GM12873 (cell line): Measurements from ENCODE around the gene INPP5F.

Source experiments
- TF ChIP-seq, protein P1 (sequence below): IDR thresholded peaks from 2 replicates; pipeline ENCODE4 v1.5.1; 2012; ENCODE audit warnings: low read depth, mild to moderate bottlenecking, moderate library complexity, low read length, control low read depth; ENCODE audit not compliant: insufficient read depth; ENCODE audit errors: missing control alignments

INPP5F gene

DNA sequence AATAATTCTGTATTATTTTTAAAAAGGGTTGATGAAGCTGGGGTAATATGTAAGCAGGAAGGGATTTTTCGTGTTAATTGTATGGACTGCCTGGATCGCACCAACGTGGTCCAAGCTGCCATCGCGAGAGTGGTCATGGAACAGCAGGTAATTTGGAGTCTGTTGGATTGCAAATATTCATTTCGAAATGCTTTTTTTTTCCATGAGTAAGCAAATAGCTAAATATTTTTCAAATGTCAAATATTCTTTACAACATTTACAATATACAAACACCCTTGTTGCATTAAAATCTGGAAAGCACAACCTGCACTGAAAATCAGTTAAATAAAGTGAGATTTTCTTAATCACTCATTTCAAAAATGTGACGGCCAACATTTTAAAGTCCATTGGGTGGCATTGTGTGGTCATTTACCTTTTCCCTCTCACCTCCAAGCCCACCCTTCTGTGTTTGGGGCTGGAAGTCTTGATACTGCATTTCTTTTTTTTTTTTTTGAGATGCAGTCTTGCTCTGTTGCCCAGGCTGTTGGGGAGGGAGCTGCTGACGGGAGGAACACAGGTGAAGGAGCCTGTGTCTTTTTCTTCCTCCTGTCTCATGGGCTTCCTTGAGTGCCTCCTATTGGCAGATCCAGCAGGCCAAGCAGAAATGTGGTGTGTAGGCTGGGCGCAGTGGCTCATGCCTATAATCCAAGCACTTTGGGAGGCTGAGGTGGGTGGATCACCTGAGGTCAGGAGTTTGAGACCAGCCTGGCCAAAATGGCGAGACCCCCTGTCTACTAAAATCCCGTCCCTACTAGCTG, 80.7 kb downstream of the INPP5F start:
- TF ChIP-seq, protein P1, sequence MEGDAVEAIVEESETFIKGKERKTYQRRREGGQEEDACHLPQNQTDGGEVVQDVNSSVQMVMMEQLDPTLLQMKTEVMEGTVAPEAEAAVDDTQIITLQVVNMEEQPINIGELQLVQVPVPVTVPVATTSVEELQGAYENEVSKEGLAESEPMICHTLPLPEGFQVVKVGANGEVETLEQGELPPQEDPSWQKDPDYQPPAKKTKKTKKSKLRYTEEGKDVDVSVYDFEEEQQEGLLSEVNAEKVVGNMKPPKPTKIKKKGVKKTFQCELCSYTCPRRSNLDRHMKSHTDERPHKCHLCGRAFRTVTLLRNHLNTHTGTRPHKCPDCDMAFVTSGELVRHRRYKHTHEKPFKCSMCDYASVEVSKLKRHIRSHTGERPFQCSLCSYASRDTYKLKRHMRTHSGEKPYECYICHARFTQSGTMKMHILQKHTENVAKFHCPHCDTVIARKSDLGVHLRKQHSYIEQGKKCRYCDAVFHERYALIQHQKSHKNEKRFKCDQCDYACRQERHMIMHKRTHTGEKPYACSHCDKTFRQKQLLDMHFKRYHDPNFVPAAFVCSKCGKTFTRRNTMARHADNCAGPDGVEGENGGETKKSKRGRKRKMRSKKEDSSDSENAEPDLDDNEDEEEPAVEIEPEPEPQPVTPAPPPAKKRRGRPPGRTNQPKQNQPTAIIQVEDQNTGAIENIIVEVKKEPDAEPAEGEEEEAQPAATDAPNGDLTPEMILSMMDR, result no peak

DNA sequence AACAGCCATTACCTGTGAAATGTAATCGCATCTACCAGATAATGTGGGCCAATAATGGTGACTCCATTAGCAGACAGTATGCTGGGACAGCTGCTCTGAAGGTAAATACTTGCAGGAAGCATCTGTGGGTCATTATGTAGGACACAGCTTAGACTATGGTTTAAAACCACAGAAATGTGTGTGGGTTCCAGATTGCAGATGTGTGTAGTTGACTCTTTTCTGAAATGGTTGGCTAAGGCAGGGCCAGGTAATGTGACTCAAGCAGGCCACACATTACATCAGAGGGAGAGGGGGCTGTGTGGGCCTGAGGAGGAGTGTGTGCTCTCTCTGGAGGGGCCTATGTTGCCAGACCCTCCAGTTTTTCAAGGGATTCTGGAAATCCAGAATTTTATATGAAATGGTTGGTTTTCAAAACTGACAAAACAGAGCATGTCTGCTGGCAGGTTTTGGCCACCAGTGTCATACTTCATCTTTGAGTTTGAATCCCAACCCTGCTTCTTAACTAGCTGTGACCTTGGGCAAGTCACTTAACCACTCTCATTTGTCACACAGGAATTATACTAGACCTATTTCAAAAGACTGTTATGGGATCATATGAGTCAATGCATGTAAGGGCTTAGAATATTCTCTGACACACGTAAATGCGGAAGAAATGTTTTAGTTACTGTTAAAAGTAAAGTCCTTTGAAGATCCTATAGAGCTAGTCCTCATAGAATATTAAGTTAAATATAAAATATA, 82.3 kb downstream of the INPP5F start:
- TF ChIP-seq, protein P1, result no peak

DNA sequence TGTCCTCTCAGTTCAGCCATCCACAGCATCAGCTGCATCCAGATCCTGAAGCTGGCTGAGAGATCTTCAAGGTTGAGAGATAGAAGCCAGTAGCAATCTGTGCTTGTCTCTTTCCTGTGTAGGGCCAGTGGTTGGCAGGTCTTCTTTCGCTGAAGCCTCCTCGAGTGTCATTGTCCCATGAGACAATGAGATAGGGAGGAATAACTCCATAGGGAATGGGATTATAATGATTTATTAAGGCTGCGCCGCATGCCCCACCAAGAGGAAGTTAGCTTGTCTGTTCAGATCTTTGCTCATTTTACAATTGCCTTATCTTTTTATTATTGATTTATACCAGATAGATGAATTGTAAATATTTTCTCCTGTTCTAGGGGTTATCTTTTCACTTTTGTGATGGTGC, 85.3 kb downstream of the INPP5F start:
- TF ChIP-seq, protein P1, result no peak

DNA sequence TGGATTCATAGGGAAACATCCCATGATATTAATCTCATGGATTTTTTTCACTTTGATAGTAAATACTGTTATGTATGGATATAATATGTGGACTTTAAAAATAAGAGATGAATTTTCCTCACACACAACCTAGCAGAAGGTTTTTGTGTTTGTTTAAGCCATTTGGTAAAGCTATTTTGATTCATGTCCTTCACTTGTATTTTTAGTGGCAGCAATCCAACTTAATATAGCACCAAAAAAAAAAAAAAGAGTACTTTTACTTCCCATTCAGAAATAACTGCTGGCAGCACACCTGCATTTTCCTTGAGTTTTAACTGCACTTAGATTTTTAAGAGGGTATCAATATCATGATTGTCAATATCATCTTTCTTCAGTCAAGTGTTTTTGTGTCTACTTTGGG, 86.8 kb downstream of the INPP5F start:
- TF ChIP-seq, protein P1, result no peak

DNA sequence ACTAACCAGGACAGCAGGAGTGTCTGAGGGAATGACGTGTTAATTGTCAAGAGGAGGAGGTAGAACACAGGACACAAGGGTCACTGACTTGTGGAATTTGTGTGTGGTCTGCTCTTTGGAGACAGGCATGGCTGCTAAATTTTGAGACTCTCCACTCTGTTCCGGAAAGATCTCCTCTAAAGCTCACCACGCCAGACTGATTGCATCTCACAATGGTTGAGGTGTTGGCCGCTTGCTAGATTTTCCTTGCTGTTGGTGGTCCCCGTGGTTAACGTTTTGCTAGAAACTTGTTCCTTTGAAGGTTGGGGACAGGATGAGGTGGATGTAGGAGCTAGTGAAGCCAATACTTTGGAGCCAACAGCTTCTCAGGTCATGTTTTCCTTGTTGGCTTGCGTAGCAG, 89.8 kb downstream of the INPP5F start:
- TF ChIP-seq, protein P1, result no peak

DNA sequence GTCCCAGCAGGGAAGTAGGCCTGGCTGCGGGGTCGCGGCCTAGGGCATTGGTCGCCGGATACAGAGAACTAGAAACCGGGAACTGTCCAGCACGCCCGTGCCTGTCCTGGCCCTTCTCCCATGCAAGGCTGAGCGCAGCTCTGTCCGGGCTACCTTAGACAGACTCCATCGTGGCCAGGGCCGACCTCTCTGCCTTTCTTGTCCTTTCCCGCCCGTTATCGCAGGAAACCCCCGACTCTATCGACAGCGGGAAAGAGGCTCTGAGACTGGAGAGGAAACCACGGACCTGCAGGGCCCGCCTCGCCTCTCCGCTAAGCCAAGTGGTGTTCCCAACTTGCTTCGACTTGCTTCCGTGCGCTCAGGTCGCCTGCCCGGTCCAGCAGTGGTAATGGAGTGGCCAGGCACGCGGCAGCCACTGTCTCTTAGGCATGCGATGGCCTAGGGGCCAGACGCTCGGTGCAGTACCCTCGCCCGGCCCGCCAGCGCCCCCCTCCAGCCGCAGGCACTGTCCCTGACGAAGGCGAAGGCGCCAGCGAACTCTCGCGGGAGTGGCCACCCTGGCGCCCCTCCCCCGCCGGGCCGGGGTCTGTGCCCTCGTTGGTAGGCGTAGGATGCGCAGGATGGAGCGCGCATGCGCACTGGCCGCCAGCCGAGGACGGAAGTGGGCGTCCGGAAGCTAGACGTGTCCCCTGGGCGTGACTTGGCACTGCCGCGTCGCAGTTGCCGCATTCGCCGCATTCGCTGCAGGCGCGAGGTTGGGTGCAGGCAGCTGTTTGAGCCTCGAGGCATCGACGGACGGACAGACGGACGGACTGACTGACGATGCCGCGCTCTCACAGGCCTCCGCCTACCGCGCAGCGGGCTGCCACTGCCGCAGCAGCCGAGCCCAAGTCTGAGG, 92.4 kb downstream of the INPP5F start:
- TF ChIP-seq, protein P1, result no peak
